HG03159 (cell line): Measurements from ENCODE around the gene CFAP52.
"Not testable (repeated sequence)": the region's sequence is repeated elsewhere in the genome, so short reads cannot be mapped to it uniquely, and the experiment has no call there.

Experiments used
- ATAC-seq: cut with Tn5 transposase; IDR thresholded peaks from one replicate; pipeline ENCODE4 v1.9.1; 2021; ENCODE audit warnings: mild to moderate bottlenecking, moderate library complexity; ENCODE audit not compliant: unreplicated experiment

CFAP52 gene

GRCh38 chr17:9576521-9577372, at the start of gene CFAP52:
Gene CFAP52, plus strand, starts transcription at chr17:9576642. Its CDS starts 54 bp downstream, at chr17:9576696.
- peak; percentile 57 for ATAC-seq

- ATAC-seq = no peak
Observed at GRCh38 chr17:9527788-9528187, 48.7 kb upstream of the CFAP52 start.

- ATAC-seq = no peak
Observed at GRCh38 chr17:9529033-9529700, 47.3 kb upstream of the CFAP52 start.

- ATAC-seq = no peak
Observed at GRCh38 chr17:9531034-9531433, 45.4 kb upstream of the CFAP52 start.

GRCh38 chr17:9532715-9533114, 43.7 kb upstream of the CFAP52 start:
- ATAC-seq = no peak

- ATAC-seq = no peak
Observed at GRCh38 chr17:9533441-9533840, 43.0 kb upstream of the CFAP52 start.

- ATAC-seq = no peak
Observed at GRCh38 chr17:9536061-9536460, 40.4 kb upstream of the CFAP52 start.

- ATAC-seq = no peak
Observed at GRCh38 chr17:9537177-9537776, 39.2 kb upstream of the CFAP52 start.

GRCh38 chr17:9538626-9539025, 37.8 kb upstream of the CFAP52 start:
- no peak for ATAC-seq

- no peak for ATAC-seq
Observed at GRCh38 chr17:9541718-9542117, 34.7 kb upstream of the CFAP52 start.

- ATAC-seq = no peak
Observed at GRCh38 chr17:9544221-9544620, 32.2 kb upstream of the CFAP52 start.

GRCh38 chr17:9549215-9549614, 27.2 kb upstream of the CFAP52 start:
- ATAC-seq = no peak

- no peak for ATAC-seq
Observed at GRCh38 chr17:9553181-9553580, 23.3 kb upstream of the CFAP52 start.

GRCh38 chr17:9553596-9553995, 22.8 kb upstream of the CFAP52 start:
- no peak for ATAC-seq

- not testable (repeated sequence) for ATAC-seq
Observed at GRCh38 chr17:9554715-9555114, 21.7 kb upstream of the CFAP52 start.

- ATAC-seq = no peak
Observed at GRCh38 chr17:9557161-9557755, 19.2 kb upstream of the CFAP52 start.

GRCh38 chr17:9557857-9558256, 18.6 kb upstream of the CFAP52 start:
- no peak for ATAC-seq

GRCh38 chr17:9564104-9564503, 12.3 kb upstream of the CFAP52 start:
- ATAC-seq = no peak

- ATAC-seq = no peak
Observed at GRCh38 chr17:9566067-9566466, 10.4 kb upstream of the CFAP52 start.

GRCh38 chr17:9566739-9567138, 9.7 kb upstream of the CFAP52 start:
- not testable (repeated sequence) for ATAC-seq

- no peak for ATAC-seq
Observed at GRCh38 chr17:9568004-9568403, 8.4 kb upstream of the CFAP52 start.
